Myocyte (in vitro differentiated cells): ENCODE measurements around the gene PNMA1. TPM values are rescaled to one million over a fixed set of nuclear protein-coding genes. Genes with fewer than 3 reads are reported as not detected.

Experiments used
- DNase-seq: peaks from one replicate; pipeline ENCODE4 v3.0.0-alpha.2; 2012; ENCODE audit warnings: low read depth
- total RNA-seq: library from RNA; depleted of rRNA; stranded (reverse); fragments of >200 nt; gene quantifications from 2 replicates; pipeline ENCODE4 v1.2.3, GENCODE V29; 2014

The PNMA1 gene
- total RNA-seq, 1 donor from 2014 or later, result 26.4 TPM

DNA sequence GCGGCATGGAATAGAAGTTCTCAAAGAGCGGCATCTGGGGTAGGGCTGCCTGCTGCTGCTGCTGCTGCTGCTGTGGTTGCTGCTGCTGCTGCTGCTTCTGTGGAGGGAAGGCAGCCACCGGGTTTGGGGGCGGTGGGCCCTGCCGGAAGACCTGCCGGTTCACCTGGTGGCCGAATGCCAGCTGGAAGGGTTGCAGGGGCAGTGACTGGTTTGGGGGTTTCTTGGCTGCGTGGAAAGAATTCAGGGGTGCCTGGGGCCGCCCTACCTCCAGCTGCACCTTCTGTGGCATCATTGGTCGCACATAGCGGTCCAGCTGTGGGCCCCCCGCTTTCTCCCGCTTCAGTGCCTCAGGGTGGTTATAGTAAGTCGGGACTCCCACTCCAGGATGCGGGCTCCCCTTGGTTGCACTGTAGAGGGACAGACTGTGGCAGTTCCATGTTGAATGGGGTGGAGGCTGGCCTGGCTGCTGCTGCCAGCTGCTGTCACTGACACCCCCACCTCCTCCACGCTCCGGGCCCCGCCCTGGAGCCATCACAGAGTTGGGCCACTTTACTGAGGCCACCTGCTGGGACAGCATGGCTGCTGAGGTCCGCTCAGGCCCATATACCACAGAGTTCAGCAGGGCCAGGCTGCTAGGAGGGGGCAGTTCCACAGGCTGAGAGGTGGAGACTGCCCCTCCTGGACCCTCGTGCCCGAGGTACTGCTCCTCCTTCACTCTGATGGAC lies 25.2 kb upstream of the PNMA1 start:
- peak; percentile 41 for DNase-seq

DNA sequence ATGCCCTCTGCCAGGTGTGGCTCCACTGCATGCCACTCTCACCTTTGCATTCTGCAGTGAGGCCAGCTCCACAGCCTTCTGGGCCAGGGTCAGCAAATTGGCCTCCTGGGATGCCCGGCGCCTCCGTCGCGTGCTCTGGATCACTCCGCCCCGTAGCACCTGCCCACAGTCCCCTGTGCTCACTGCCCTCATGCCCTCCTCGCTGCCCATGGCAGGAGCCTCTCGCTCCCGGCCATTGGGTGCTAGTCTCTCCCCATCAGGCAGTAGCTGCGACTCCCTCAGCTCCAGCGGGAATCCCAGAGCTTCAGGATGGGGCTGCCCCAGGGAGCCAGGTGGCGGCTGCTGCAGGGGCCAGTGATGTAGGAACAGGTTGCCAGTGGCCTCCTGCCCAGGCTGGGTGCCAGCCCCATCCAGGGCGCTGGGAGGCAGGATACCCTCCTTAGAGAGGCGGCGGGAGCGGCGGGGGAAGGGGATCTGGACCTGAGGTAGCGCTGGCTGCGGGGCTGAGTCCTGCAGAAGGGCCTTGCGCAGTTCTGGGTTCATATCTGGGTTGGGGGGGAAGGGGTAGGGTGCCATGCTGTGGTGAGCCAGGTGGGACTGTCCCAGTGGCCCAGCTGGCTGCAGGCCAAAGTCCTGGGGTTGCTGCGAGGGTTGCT lies 24.5 kb upstream of the PNMA1 start:
- DNase-seq, result no peak

DNA sequence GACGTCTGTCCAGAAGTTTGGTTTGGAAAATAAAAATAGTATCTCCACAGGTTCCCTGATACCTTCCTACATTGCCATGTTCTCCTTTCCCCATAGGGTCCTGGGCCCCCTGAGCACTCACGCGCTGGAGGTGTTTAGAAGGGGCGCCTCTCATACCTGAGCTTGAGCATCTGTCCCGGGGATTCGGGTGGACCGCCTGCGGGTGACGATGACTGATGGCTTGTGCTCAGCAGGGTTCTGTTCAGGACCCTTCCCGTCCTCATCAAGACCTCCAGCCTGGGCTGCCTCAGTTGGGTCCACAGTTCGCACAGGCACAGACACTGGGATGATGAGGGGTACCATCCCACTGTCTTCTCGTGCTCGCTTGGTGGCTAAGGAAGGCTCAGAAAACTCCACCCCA lies 22.7 kb upstream of the PNMA1 start:
- DNase-seq, result no peak

DNA sequence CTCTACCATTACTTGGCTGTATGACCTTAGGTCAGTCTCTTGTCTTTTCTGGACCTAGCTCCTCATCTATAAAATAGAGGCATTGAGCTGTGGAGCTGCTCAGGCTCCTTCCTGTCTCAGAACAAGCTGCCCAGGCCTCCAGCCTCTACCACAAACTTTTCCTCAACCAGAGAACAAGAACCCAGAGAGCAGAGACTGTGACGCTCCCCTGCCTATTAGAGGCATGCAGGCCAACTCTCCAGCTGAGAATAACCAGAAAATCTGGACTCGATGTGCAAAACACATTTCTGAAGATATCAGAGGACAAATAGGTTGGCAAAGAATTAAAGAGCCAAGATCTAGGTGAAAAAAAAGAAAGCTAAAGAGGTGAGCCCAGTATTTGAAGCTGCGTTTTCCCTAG lies 17.8 kb upstream of the PNMA1 start:
- DNase-seq, result no peak

DNA sequence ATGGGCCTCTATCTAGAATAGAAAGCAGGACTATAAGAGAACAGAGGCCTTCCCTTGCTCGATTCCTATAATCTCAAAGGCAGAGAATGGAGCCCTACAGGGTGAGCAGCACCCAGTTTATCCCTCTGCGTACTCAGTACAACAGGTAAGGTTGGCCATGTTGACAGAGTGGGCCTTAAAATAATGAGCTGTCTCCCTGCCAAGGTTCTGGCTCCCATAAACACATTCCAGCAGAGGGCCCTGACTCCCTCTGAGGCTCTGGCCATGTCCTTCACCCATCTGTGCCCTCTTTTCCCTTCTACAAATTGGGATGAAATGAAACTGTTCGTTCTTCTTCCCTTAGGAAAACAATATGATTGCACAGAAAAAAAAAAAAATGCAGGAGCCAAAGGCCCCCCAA lies 16.9 kb upstream of the PNMA1 start:
- DNase-seq, result no peak

DNA sequence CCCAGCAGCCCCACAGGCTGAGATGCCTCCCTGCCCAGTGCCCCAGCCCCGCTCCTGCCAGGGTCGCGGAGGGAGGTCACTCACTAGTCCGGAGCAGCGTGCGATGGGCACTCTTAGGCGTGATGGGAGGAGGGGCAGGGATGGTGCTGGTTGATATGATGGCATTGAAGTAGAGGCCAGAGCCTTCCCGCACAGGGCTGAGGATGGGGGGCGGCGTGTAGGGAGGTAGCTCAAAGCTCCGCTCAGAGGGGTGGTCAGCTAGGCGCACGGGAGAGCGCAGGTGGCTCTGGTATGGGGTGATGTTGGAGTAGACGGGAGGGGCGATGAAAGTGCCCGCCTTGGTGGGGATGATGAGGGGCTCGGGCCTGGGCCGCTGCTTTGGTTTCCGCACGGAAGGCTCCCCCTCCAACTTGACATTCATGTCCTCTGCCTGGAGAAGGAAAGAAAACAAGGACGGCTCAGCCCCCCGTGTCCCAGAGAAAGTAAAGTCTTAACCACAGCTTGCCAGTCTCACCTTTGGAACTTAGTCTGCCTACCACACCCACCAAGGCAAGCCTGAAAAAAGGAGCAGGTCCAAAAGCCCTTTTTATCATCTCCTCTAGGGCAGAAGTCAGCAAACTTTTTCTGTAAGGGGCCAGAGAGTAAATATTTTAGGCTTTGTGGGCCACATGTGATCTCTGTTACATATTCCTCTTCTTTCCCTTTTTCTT lies 15.5 kb upstream of the PNMA1 start:
- DNase-seq, result no peak

DNA sequence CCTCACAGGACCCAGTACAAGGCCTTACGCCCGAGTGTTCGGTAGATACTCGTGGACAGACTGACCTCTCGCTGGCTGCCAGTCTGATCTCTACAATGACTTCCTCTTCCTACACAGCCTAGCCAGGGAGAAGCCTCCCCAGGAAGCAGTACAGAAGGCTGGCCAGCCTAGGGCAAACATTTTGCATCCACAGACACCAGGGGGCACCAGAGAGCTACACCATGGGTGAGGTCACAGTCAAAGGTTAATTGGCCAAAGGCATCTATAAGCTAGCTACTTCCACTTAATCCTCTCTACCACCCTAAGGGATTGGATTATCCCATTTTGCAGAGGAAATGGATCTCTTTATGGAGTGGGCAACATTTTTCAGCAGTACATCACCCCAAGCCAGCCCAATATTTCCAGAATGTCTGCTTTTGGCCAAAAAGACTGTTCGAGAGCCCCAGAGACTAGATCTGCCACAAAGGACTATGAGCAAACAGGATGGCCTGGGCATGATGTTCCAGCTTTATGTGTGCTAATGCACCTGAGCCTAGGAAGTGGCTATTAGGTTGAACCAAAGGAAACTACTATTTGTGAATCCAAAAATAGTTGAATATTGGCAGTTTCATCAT lies 14.6 kb upstream of the PNMA1 start:
- DNase-seq, result peak; percentile 81

DNA sequence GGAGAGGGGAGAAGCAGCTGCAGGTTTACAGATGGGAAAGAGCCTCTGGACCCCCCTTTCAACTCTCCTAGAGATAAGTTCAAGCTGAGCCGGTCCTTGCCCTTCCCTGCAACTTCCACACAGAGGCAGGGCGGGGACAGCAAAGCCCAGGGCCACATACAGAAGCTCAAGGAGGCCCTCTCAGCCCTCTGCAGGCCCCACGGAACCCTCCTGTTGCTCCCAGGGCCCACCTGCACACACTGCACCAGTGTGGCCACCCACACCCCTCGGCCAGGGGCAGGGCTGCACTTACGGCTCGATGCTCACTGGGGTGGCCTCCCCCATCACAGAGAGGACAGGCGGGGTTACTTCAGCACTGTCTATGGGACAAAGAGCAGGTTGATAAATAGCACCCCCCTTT lies 13.0 kb upstream of the PNMA1 start:
- DNase-seq, result no peak

DNA sequence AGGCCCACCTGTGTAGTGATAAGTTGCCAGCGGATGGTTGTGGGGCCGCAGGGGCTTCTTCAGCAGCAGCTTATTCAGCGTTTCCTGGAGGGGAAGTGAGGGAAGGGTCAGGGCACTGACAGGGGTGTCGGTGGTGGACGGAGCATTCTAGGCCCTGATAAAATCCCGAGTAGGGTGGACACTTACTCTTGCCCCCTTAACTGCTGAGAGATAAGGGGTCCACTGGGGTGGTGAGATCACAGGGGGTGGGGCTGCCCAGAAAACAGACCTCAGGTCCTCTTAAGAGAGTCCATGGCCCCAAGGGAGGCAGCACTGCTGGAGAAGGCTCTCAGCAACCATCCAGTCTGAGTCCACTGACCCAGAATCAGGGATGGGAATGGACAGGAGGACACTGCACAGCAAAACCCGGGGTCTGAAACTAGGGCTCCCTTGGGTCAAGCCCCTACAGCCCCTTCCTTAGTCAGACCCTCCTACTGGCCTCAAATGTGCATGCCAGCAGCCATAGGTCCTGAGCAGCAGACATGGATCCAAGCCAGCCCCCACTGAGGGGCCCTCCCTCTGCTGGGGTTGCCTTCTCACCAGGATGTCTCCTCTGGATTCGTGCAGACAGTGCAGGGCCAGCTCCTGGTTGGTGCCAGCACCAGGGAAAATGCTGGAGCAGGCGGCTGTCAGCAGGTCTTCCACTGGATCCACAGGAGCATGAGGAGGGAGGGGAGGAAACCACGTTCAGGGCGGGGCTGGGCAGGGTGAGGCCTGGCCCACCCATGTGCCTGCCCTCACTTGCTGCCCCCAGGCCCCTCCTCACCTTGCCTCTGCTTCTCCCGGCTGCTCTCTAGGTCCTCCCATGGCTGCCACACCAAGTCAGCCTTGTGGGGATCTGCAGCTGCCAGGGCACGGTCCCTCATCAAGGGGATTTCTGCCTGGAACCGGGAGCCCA lies 12.1 kb upstream of the PNMA1 start:
- DNase-seq, result no peak

DNA sequence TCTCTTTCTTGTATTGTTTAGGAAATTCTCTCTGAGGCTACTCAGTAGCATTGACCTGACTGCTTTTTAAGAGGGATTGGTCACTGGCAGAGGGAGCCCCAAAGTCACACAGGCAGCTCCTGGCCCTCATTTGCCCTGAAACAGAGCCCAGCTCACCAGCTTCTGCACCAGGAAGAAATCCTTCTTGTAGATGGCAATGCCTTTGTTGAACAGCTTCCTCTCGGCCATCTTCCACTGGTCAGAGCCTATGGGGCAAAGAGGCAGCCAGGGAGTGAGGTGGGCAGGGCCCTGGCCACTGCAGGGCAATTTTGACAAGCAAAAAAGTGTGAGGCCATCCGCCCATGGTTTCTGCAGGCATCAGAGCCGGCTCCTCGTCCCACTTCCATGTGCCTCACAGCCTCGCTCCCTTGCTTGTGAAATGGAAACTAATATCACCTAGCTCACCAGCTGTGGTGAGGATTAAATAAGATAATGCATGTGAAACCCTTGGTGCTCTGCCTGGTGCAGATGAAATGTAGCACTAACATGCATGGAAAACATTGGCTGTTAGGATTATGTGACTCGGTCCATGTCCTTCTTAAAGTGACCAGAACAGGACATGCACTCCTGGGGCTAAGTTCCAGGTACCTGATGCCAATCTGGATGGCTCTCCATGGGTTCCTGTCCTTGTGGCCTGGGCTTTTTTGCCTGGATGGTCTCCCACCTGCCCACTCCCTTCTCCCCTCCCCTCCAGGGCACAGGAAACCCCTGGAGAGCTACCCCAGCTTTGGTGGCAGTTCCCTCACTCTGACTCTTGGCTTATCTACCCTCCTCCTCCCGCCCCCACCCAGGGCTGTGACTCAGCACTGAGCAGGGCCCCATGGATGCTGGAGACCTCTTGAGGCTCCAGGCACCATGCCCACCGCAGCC lies 11.2 kb upstream of the PNMA1 start:
- DNase-seq, result peak; percentile 44

DNA sequence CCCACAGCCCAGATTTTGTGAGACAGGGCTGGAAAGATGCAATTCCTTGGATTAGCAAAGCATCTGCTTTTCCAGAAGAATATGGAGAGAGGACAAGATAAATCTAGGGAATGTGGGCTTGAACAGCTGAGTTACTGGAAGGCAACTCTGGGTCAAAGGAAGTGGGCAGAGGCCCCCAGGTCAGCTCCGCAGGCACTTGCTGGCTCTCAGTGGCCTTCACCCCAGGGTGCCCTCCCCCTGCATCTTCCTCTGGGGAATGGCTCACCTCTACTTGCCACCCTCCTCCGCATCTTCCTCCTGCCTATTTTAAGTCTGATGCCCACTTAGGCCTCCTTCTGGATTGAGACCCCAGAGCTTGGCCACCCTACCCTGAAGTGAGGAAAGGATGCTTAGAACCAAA lies 10.5 kb upstream of the PNMA1 start:
- no peak for DNase-seq

DNA sequence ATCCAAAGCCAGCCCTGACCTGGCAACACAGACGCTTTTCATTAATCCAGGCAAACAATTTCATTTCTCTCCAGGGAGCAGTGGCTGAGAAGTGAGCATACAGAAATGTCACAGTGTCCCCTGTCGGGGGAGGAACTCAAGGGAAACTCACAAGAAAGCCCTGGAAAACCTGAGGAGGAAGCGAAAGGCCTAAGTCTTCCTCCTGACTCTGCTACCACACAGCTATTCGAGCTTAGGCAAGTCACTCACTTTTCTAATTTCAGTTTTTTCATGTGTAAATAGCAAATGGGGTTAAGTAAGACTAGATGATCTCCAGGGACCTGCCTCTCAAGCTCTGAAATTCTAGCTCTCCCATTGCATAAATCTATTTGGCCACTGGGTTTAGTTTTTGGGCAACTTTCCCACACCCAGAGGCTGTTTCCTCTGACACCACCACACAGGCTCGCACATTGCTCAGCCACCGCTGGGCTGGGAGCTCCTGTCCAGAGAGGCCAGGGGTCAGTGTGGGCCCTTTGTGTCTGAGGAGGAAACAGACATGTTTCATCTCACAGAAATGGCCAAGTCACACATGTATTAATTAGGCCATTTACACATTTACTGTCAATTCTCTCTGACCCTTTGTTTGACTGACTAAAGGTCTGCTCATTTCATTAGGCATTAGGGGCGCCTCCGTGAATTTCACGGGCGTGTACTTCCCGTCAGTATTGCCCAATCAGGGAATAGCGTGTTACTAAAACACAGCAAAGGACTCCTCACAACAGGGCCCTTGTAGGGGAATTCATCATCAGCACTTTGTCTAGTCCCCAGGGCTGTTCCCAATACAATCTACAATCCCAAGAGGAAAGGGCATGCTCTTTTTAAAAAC lies 9.8 kb upstream of the PNMA1 start:
- peak; percentile 98 for DNase-seq

DNA sequence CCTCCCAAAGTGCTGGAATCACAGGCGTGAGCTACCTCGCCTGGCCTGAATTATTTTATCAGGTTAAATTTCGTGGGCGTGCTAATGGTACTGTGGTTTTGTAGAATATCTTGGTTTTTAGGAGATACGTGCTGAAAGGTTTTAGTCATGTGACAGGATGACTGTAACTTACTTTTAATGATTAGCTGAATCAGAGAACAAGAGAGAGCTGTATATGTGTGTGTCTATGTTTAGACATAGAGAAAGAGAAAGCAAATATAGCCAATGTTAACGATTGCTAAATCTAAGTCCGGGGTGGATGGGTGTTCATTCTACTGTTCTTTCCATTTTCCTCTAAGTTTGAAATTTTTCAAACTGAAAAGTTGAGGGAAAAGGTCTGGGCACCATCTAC lies 9.2 kb upstream of the PNMA1 start:
- no peak for DNase-seq

DNA sequence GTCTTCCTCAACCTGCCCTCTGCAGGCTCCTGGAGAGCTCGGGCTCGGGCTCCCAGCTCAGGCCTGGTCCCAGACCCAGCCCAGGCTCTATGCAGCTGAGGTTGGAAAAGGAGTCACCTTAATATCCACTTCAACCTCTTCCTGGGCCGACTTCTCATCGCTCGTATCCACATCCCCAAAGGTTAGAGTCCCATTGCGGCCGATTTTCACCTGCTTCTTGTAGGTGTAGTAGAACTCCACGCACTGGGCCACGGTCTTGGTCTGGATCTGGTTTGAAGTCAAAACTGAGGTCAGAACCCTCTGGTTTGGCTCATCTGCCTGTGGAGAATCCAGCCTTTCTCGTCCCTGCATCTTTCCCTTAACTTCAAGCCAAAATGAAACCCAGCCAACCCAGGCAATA lies 8.4 kb upstream of the PNMA1 start:
- no peak for DNase-seq

DNA sequence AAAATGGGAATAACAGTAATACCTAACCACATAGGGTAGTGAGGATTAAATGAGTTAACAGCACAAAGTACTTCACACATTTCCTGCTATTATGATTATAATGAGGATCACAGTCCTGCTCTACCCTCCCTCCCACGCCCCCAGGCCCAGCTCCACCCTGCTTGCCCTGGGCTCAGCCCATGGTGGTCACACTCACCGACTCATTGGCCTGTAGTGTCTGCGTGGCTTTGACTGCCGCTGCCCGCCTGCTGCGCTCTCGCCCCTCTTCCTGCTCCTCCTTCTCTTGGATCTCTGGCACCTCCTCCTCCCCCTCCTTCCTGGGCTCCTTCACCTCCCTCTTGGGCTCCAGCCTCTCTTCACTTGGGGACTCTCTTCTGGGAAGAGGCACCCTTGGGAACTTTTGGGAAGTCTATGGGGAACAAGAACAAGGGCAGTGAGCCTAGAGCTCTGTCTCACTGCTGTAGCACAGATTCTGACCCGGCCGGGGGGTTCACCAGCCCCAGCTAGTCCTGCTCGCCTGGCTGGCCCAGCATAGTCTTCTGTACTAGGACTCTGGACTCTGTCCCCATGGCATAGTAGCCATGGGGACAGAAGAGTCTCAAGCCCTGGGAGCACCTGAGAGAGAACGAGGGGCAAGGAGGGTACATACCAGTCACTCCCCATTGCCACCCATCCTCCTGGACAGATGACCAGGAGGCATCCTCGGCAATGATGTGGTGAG lies 7.1 kb upstream of the PNMA1 start:
- DNase-seq, result no peak

DNA sequence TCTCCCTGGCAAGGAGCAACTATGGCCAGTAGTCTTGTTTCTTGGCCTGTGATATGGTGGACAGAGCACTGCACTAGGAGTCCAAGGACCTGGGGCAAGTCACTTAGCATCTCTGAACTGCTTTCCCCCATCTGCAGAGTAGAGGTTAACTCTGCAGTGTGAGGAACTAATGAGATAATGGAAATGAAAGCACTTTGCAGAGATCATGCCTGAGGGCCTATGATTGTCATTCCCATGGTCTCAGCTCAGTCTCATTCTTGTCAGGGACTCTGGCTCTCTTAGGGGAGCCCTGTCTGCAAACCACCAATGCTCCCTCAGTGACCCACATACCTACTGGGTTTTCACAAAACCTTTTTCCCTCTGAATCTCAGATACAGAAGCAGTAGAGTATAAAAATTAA lies 6.5 kb upstream of the PNMA1 start:
- DNase-seq, result no peak

DNA sequence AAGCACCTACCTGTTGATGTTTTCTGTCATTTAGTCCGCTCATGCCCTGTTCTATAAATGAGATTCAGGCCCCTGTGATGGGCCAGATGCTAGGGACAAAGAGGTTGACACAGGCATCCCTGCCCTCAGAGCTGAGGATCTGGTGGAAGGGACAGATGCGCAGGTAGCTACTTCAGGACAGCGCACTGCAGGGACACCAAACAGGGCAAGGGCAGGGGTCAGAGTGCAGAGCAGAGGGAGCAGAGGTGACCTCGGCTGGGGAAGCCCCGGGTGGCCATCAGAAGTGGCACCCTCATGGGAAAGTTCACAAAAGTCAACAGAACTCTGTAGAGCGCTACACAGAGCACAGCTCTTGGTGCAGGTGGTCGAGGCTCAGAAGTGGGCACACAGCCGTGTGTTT lies 5.6 kb upstream of the PNMA1 start:
- DNase-seq, result no peak

DNA sequence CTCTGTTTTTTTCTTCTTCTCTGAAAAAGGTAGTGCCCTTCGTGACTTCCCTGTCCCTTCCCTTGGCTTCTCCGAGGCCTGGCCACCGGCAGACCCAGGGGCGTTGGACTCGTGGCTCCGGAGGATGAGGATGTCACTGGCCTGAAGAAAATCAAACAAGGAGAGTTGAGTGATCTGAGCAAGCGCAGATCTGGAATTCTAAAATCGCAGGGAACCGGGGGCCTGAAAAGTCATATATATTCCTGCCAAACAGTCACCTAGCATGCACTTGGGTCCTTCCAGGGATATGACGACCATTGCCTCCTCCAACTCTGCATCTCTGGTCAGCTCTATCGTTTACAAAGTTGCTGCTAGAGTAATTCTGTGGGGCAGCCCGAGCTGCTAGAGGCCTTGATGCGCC lies 5.2 kb upstream of the PNMA1 start:
- no peak for DNase-seq
